ENCODE results near the gene OTX1.

Gene OTX1

DNA sequence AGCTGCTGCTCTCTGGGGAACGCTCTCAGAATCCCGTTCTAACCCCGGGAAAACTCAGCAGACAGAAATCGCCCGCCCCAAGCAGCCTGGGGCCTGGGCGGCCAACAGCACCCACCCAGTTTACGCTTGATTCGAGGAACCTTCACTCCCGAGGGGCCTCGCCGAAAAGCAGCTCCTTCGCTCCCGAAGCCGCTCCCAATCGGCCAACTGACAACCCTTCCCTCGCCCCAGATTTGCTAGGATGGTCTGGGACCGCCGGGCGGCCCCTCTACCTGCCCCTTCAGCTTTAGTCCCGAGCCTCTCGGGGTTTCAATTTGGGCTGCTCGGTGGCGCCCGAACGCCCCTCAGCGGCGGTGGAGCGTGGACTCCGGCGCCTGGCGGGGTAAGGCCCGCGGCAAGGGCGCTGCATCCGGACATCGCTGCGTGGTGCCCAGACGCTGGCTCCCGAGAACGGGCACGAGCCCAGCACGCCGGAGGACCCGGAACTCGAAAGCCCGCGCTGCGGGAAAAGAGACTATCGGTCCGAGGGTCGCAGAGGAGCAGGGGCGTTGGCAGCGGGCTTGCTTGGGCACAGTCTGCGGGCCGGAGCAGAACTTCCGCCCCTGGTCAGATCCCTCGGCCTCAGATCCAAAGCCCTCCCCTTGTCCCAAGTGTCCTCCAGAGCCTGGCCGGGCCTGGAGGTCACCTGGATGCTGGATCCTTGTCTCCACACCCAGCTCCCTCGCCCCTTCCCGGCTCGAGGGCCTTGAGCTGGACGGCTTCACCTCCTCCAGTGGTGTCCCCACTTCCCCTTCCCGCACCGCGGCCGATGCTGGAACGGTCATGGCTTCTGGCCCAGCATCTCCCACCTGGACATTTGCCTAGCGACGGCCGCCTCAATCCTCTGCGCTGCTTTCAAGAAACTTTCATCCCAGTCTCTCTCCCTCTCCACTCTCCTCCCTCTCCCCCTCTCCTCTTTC lies 3.0 kb upstream of the OTX1 start:
- DNase-seq: no peak

DNA sequence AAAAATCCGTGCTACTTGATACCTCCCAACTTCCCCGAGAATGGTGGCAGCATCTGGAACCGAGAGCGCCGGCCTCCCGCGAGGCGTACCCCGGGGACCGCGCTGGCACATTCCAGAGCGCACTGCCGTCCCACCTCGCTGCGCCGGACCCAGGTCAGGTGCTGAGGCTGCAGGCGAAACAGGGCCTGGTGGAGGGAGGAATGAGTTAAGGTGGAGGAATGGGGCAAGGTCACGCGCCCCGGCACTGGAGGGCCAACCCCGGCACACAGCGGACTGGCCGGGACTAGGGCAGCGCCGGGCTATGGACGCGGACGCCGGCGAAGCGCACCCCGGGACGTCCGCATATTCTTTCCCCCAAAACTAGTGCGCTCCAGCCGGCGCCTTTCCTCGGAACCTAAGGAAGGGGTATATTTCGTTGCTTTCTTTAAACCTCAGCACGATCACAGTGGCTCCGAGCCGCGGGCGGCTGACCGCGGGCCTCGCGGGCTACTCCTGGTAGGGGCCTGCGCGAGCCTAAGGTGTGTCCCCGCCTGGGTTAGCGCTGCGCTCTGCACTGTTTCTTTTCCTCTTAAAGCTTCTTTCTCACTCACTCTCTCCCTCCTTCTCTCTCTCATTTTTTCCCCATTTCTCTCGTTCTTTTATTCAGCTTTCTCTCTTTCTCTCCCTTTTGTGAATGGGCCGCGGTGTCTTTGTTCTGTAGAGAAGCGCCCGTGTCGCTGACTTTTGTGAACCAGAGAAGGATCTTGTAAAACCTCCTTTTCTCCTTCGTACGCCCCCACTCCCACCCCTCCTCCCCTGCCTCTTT lies 2.1 kb upstream of the OTX1 start:
- no peak for DNase-seq

DNA sequence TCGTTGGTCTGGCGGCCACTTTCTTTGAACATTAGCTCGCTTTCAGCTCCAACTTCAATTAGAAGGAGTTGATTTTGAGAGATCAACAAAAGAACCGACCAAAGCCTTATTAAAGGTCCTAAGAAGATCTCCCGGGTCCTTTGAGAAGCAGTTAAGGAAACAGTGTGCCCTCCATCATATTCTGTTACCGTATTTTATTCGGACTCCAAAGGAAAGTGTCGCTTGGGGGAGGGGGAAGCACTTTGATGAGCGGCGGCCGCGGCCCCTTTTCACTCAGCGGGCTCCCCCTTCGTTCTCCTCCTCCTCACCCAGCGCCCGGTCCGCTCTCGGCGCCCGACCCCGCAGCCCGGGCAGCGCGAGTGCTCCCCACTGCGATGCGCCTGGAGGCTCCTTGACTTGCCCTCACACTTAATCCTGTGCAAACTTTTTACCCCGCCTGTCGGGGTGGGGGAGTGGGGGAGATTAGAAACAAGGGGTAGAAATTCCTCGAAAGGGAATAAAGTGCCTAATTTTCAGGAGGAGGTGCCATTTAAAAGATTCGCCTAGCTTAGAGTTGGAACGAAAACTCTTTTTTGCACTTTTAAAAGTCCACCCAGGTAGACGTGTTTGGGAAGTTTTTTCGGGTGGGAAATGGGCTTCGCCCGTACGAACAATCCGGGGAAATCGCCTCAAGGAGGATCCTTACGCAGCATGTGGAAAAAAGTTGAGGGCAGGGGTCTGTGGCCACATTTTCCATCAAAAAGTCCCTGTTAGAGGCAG lies 1.2 kb upstream of the OTX1 start:
- DNase-seq: no peak

DNA sequence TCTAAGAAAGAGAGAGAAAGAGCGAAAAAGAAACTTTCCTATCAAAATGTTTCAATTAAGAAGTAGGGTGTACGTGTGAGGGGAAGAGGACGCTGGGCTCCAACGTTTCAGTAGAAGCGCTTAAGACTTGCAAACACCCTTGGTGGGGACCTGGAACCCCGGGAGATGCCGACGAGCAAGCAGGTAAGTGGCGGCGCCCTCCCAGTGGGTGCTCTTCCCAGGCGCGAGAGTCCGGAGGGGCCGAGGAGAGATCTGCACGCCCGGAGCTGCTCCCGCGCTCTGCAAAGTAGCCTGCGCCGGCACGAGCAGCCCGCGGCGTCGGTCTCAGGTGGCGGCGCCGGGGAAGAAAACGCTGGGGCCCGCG lies 678 bp upstream of the OTX1 start:
- DNase-seq: no peak

DNA sequence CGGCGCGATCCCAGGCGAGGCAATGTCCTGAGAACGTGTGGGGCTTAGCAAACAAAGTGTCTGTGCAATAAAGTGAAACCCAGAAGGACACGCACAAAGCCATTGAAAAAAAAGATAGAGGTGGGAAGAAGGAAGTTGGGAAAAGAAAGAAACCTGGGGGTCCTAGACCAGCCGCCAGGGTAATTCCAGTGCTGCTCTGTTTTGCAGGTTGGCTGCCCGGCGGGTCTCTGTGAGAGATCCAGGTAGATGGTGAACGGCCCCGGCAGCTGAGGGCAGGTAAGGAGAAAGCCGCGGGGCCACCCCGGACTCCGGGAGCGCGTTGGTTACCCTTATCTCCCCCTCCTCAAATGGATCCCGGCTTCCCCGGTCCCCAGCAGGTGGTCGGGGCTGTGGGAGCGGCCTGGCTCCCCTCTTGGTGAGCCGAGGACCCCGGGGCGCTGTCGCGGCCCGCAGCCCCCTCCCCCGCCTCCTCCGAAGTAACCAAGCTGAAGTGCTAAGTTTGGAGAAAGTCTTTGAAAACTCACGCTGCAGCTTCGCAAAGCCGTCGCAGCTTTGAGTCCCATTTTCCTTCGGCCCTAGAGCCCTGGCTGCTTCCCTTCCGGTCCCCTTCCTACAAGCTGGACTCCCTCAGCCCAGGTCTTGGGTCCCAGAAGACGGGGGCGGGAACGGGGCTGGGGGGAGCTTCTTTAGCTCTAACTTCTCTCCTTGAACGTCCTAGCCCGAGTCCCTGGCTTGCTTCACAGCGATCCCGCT lies 588 bp downstream of the OTX1 start:
- no peak for DNase-seq

DNA sequence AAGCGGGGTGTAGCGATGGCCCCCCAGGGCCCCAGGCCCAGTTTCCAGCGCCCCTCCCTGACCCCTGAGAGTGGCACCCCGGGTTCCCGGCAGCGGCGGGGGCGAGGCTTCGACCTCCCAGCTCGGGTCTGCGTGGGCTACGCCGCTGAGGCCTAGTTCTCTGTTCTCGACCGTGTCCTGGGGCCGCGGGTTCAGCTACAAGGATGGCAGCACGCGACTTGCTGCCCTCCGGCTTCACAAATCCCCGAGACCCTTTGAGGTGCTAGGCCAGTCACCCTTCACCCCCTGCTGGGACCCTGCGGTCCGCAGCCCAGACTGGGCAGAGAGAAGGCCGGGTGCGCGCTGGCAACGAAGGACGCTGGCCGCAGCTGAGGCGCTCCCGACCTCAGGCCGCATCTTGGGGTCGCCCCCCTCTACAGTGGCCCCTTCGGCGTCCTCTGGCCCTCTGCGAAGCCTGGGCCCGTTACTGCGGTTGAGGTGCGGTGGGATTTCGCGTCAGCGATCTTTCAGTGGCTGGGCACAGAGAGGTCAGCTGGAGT lies 1.2 kb downstream of the OTX1 start:
- no peak for DNase-seq

DNA sequence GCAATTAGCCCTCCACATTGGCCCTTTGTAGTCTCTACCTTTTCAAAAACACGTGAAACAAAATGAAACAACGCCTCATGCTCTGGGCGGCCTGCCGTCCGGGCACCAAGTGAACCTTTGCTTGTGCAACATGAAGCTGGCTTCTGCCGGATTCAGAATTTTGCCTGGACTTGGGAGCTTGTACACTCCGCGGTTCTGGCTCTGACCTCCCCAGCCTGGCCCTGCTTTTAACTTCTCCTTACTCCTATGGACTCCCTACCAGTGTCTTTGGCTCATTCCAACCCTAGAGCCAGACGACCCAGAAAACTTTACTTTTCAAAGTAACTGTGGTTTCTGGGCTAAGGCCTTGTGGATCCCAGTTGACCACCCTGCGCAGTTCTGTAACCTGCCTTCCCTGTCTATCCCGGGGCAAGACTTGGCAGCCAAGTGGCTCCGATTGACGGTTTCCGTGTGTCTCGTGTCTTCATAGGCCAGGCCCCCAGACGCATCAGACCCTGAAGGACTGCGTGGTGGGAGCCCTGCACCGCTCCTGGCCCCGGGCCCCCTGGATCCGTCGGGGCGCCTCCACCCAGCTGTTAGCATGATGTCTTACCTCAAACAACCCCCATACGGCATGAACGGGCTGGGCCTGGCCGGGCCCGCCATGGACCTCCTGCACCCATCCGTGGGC lies 1.9 kb downstream of the OTX1 start:
- DNase-seq: no peak

DNA sequence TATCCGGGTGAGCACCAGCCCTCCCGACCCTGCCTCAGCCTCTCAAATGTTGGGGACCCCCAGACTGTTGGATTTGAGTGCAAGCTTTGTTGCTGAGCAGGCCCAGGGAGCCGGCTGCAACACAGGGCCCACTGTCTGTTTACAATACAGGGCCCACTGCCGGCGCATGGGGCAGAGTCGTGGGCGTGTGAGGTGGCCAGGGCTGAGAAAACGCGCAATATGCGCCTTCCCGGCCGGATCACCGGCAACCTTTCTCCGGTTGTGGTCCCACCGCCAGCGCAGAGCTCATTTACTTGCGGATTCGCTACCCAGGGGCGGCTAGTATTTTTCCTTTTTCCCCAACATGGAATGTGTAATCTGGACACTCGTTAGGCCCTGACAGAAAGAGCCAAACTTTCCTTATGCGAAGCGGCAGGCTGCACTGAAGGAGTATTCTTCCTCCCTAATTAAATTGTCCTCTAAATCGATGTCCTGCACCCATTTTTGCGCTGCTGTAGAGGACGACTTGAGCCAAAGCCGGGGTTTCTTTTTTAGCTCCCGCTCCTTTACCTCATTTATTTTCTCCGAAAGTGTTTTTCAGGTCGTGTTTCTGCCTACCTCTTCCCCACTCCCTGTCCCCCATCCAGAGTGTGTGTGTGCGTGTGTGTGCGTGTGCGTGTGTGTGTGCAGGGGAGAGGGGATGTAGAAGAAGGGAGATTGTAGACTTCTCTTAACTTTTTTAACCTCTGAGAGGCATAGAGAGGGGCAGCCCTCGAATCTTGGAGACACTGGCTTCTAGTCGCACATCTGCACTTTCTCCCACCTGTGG lies 2.7 kb downstream of the OTX1 start:
- no peak for DNase-seq

DNA sequence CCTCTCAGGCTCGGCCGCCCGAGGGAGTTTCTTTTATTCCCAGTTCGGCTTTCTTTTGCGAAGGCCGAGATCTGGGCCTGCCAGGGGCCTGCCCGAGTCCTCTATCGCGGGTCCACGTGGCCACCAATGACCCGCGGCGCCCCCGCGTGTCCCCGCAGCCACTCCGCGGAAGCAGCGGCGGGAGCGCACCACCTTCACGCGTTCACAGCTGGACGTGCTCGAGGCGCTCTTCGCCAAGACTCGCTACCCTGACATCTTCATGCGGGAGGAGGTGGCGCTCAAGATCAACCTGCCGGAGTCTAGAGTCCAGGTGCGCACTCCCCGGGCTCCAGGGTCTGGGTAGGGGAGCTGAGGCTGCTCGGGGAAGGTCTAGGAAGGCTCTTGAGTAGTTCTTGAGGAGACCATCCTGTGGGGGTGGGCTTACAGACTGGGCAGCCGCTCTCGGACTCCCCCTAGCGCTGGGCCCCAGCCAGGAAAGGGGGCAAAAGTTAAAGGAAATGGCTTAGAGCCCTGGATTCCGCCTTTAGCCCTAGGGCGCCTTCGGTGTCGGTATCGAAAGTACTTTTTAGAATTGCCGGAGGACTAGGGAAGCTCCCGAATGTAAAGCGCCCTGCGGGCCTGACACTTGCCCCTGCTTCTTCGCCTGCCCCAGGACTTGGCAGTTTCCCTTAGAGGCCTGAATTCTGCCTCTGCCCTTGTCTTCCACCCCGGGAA lies 3.4 kb downstream of the OTX1 start:
- DNase-seq: no peak

DNA sequence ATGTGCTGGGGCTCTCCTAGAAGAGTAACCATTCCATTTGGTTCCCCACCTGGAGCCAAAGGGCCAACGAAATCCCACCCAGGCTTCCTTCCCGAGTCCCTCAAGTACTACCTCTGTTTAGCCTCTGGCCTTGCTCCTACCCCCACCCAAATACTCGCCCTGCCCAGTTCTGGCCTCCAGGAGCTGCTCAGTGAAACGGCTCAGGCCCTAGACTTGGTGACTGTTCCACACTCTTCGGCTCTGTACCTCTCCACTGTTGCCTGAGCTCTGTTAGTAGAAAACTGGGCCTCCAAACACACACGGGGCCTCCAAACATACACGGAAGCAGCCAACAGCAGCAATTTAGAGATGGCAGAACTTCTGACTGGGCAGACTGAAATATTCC lies 4.2 kb downstream of the OTX1 start:
- DNase-seq: no peak

DNA sequence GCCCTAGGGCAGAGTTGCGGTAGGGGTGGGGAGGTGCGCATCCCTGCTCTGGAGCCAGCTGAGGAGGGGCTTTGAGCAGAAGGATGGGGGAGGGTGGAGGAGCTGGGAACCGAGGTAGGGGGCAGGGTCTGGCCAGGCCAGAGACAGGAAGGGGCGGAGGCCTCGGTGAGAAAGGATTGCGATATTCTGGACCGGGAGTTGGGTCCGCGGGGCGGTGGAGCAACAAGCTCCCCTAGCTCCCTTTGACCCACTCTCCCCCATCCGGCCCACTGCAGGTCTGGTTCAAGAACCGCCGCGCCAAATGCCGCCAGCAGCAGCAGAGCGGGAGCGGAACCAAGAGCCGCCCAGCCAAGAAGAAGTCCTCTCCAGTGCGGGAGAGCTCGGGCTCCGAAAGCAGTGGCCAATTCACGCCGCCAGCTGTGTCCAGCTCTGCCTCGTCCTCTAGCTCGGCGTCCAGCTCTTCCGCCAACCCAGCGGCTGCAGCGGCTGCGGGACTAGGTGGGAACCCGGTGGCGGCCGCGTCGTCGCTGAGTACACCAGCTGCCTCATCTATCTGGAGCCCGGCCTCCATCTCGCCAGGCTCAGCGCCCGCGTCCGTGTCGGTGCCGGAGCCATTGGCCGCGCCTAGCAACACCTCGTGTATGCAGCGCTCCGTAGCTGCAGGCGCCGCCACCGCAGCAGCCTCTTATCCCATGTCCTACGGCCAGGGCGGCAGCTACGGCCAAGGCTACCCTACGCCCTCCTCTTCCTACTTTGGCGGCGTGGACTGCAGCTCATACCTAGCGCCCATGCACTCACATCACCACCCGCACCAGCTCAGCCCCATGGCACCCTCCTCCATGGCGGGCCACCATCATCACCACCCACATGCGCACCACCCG lies 4.8 kb downstream of the OTX1 start:
- no peak for DNase-seq

DNA sequence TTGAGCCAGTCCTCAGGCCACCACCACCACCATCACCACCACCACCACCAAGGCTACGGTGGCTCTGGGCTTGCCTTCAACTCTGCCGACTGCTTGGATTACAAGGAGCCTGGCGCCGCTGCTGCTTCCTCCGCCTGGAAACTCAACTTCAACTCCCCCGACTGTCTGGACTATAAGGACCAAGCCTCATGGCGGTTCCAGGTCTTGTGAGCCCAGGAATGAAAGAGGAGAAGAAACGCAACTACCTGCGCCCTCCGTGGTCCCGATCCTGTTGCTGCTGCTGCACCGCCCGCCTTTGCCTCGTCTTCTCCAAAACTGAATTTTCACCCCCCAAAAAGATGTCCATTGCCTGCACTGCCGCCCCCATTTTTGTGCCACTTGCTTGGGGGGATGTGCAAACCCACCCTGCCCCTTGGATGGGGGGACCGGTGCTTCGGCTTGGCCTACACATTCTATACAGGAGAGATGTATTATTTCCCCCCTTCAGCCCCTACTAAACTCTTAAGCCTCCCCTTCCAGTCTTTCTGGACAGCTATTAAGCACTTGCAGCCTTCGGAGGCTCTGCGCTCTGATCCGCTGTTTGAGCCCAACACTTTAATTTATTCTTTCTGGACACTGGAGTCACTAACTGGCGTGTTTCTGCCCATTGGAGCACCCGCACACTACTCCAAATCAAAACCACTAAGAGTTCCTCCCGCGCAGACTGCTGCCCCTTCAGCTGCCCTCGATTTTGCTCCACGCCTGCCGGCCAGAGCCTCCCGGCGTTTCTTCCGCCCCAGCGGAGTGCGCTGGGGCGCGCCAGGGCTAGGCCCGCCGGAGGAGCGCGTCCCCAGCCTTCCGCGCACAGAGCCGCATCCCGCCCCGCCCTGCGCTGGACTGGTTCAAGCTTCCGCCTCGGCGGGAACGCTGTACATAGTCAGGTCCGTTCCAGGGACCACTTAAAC lies 5.7 kb downstream of the OTX1 start:
- DNase-seq: no peak

DNA sequence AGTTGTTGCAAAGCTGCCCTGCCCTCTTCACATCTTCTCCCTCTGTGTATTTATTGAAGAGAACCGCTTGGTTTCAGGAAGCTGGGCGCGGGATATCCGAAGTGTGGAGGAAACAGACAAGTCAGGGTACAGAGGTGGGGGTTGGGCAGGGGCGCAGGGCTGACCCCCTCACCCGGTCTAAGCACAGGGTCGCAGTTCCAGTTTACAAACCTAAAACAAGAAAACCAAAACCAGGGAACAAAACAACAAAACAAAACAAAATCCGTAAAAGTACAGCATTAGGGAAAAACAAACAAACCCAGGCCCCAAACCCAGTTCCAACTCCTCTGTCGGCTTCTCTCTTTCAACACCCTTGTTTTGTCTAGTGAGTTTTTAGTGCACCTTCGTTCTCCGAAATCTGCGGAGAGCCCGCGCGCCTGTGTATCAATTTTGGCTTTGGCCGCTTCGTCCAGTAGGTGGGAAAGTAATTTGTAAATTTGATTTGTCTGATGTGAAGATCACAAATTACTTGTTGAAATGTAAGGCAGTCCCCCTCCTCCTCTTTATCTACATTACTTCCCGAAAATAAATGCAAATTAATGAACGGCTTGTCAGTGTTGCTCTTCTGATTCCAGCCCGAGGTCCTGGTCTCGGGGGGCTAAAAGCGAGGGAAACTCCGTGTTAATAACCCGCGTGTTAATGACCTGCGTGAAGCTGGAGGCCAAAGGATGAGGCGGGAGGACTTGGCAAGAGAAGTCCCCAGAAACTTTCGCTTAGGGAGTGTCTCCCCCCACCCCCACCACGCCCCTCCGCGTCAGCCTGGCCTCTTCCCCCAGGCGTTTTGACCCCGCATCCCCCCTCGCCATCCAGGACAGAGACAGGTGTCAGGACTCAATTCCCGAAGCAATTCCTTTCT lies 6.9 kb downstream of the OTX1 start:
- no peak for DNase-seq

DNA sequence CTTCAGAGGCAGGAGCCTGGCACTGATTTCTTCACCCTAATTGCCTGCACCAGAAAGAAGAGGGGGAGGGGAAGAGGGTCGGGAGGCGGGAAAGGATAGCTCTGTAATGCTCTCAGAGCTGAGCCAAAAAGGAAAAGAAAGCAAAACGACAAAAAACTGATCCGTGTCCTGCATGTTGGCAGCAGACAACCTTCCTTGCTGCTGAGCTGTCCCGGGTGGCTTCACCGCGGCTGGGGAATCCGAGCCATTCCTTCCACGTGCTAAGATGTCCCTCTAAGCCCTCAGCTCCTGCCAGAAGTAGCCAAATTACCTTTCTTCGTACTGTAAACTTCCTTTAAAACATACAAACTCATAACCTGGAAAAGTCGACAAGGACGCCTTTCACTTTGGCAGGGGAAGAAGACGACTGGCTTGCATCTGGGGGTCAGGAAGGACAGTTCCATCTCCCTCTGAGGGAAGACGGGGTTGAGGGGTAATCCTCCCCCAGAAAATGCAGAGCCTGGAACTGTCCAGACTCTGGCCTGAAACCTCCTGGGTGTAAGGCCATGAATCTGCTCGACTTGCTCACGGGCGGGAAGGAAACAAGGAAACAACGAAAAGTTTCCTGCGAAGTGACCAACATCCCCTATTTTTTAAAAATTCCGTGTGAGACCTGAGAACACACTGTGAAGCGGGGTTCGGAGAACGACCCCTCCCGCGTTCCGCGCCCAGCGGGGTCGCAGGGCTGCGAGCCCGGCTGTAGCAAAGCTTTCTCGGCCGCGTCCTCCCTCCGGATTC lies 7.7 kb downstream of the OTX1 start:
- no peak for DNase-seq

DNA sequence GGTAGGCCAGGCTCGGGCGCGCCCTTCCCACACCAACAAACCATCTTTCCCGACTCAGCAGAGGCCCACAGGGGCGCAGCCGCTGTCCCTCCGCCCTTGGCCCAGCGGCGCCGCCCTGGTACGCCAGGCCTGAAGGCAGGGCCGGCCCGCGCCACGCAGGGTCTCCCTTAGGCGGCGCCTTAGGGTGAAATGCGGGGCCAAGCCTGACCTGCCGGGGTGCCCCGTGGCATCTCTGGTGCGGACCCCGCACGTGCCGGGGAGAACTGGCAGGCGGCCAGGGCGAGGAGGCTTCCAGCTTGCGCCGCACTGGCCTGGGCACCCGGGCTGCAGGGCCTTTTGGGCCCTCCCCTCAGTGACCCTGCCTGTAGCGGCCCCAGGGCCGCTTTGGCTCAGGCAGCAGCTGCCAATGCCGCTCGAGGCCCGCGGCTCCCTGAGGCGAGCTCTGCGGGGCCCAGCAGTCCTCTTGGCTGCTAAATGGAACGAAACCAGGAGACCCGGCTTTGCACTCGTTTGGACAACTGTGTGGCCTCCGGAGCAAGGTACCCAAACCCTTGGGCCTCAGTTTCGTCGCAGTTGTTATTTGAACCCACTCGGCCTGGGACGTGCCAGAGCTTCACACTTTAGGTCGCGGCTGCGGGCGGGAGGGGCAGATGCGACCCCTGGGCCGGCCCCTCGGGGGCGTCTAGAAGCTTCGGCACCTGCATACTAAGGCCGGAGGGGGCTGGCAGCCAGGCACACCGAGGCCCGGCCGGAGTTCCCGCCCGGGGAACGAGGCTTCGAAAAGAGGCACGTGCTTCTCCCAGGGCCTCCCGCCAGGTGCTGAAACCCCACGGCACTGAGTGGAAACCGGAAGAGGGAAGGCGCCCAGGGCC lies 8.5 kb downstream of the OTX1 start:
- DNase-seq: no peak

Data from CD4-positive, alpha-beta T cell treated with Interleukin-4 for 4 hours (primary cell).